HG02852 (cell line): ENCODE data around the gene CASK.

Experiments used
- ATAC-seq: cut with Tn5 transposase; IDR thresholded peaks from one replicate; pipeline ENCODE4 v1.9.1; 2021; ENCODE audit warnings: mild to moderate bottlenecking, moderate library complexity; ENCODE audit not compliant: unreplicated experiment

CASK gene

GRCh38 chrX:41599507-41599906 is 323.8 kb downstream of the CASK start:
- ATAC-seq: no peak

- ATAC-seq: peak; percentile 98
Measured at GRCh38 chrX:41596596-41596995, 326.8 kb downstream of the CASK start.

GRCh38 chrX:41594634-41595033 is 328.7 kb downstream of the CASK start:
- ATAC-seq: no peak

- no peak for ATAC-seq
Measured at GRCh38 chrX:41591906-41592305, 331.4 kb downstream of the CASK start.

GRCh38 chrX:41590641-41591040 is 332.7 kb downstream of the CASK start:
- ATAC-seq: no peak

- ATAC-seq: no peak
Measured at GRCh38 chrX:41589634-41590270, 333.6 kb downstream of the CASK start.

- ATAC-seq: no peak
Measured at GRCh38 chrX:41588271-41588670, 335.1 kb downstream of the CASK start.

- no peak for ATAC-seq
Measured at GRCh38 chrX:41580423-41581064, 342.8 kb downstream of the CASK start.

GRCh38 chrX:41563876-41564275 is 359.5 kb downstream of the CASK start:
- ATAC-seq: no peak

- peak; percentile 94 for ATAC-seq
Measured at GRCh38 chrX:41561045-41561444, 362.3 kb downstream of the CASK start.

- ATAC-seq: no peak
Measured at GRCh38 chrX:41559235-41560052, 363.9 kb downstream of the CASK start.

- ATAC-seq: no peak
Measured at GRCh38 chrX:41558531-41558930, 364.8 kb downstream of the CASK start.

- no peak for ATAC-seq
Measured at GRCh38 chrX:41556958-41557357, 366.4 kb downstream of the CASK start.

GRCh38 chrX:41553688-41554087 is 369.7 kb downstream of the CASK start:
- ATAC-seq: no peak

GRCh38 chrX:41548411-41548810 is 374.9 kb downstream of the CASK start:
- ATAC-seq: no peak

GRCh38 chrX:41543668-41544067 is 379.7 kb downstream of the CASK start:
- no peak for ATAC-seq

- ATAC-seq: no peak
Measured at GRCh38 chrX:41543025-41543424, 380.3 kb downstream of the CASK start.

- no peak for ATAC-seq
Measured at GRCh38 chrX:41542536-41542935, 380.8 kb downstream of the CASK start.

- ATAC-seq: no peak
Measured at GRCh38 chrX:41542135-41542534, 381.2 kb downstream of the CASK start.

GRCh38 chrX:41541386-41541785 is 382.0 kb downstream of the CASK start:
- ATAC-seq: no peak

- ATAC-seq: no peak
Measured at GRCh38 chrX:41538707-41539106, 384.6 kb downstream of the CASK start.

GRCh38 chrX:41530085-41530484 is 393.3 kb downstream of the CASK start:
- no peak for ATAC-seq
